HG03097 (cell line): ENCODE measurements around the gene RPUSD1.
A peak's percentile ranks its signal among the peaks of the same experiment; 100 is the strongest.
"Not testable (repeated sequence)": the region's sequence is repeated elsewhere in the genome, so short reads cannot be mapped to it uniquely, and the experiment has no call there.

Source experiments
- ATAC-seq: cut with Tn5 transposase; IDR thresholded peaks from one replicate; pipeline ENCODE4 v1.9.1; 2021; ENCODE audit not compliant: unreplicated experiment, low FRiP score

The RPUSD1 gene

GRCh38 chr16:751152-752006 is 36.8 kb downstream of the RPUSD1 start:
- ATAC-seq = no peak

DNA sequence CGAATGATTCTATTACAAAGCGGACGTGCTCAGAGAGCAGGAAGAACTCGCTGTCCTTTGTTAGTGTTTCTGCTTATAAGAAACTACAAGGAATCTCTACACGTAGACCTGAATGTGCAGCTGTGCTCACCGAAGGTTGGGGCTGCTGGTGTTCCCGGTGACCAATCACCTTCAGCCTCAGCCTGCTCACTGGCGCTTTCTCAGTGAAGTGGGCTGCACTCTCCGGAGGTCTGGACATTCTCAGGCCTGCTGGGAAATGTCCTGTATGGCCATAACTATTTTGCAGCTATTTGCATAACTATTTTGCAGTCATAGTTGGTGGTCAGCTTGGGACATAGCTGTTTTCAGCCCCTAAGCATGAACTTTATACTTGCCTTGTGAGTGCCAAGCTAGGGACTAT is 37.7 kb downstream of the RPUSD1 start:
- no peak for ATAC-seq

- no peak for ATAC-seq
Observed at GRCh38 chr16:749010-749409, 39.2 kb downstream of the RPUSD1 start.

DNA sequence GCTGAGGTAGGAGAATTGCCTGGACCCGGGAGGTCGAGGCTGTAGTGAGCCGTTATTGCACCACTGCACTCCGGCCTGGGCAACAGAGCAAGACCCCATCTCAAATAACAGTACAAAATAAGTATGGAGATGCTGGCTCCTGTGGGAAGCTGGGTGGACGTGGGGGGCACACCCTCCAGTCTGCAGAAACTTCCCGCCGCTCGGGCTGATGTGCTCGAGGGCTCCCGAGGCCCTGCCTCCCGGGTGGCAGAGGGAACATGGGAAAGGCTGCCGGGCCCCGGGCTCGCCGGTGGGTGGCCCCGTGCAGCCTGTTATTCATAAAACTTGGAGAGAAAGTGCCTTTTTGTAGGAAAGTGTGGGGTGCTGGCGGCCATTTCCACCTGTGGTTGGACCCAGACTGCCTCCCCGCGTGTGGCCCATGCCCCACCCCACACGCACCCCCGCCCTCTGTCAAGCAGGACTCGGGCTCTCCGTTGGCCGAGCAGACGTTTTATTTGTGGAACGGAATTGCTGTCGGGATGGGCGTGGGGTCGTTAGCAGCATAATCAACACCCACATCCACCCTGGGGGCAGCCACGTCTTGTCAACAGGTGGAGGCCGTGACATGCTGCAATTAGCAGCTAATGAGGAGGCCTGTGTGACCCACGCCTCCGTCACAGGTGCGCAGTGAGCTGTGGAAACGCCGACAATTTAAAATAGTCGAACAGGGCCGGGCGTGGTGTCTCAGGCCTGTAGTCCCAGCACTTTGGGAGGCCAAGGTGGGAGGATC is 40.0 kb downstream of the RPUSD1 start:
- no peak for ATAC-seq

DNA sequence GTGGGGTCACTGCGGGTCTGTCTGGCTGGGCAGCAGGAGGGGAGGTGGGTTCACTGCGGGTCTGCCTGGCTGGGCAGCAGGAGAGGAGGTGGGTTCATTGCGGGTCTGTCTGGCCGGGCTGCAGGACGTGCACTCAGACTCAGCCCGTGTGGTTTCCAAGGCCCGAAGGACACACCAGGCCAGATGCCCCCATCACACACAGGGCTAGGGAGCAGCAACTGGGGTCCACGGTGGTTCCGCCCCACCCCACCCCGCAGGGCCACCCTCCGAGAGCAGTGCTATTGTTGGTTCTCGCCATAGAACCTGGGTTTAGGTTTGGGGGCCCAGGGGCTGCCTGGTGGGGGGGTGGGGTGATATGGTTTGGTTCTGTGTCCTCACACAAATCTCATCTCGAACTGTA is 41.5 kb downstream of the RPUSD1 start:
- no peak for ATAC-seq

DNA sequence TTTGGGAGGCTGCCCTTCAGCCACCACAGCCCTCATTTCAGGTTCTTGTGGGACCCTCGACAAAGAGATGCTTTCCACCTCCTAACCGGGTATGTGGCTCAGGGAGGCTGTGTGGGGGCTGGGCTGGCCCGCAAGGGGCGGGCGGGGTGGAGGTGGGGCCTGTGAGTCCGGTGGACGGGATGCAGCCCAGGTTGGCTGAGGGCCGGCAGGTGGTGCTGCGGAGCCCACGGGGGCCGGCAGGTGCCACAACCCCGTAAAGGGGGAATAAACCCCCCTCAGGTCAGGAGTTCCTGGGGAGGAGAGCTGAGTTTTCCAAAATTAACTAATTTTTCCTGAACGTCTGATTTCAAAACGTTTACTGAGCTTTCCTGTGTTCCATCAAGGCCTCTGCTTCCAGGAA is 42.4 kb downstream of the RPUSD1 start:
- ATAC-seq = no peak

GRCh38 chr16:743794-744500 is 44.2 kb downstream of the RPUSD1 start:
- ATAC-seq = no peak

- not testable (repeated sequence) for ATAC-seq
Observed at GRCh38 chr16:742894-743293, 45.3 kb downstream of the RPUSD1 start.

GRCh38 chr16:741986-742629 is 46.1 kb downstream of the RPUSD1 start:
- ATAC-seq = no peak

GRCh38 chr16:740764-741505 is 47.2 kb downstream of the RPUSD1 start, which contains the start of gene CIAO3:
Gene CIAO3 (minus strand): TSS chr16:740997. CDS start chr16:740985, 12 bp downstream.
- peak; percentile 80 for ATAC-seq

GRCh38 chr16:740459-740763 is 47.8 kb downstream of the RPUSD1 start:
- peak; percentile 15 for ATAC-seq

DNA sequence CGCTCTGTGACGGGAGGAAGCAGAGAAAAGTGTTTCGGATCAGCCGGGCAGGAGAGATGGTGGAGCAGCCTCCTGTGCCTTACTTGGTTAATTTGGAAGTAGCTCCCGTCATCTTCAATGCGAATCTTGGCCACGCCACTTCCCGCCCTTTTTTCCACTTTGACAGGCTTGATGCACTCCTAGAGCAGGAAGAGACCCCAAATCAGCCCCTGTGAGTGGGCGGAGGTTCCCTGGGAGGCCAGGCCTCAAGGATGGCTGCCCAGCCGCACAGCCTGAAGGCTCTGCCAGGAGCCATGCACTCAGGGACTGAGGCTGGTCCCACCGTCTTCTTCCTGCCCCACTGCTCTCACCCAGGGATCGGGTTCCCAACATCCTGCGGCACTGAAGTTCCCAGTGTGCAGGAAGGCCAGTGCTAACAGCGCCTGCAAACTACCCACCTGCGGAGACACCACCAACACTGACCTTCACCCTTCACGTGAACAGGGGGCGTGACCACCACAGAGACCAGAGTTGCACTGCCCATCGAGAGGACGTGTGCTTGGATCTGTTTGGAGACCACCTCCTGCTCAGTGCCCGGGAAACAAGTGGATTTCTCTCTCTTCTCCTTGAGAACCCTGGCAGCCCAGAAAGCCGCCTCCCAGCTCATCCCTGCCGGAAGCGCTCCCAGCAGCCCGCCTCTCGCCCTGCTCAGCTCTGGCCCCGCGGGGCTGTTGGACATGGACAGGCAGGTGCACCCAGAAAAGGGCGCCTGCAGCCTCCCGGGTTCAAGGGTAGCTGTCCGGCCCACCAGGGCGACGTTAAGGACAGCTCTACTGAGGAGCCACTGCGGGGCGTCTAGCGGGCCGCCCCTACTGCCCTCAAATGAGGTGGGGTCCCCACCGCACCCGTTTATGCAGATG is 48.4 kb downstream of the RPUSD1 start:
- no peak for ATAC-seq

DNA sequence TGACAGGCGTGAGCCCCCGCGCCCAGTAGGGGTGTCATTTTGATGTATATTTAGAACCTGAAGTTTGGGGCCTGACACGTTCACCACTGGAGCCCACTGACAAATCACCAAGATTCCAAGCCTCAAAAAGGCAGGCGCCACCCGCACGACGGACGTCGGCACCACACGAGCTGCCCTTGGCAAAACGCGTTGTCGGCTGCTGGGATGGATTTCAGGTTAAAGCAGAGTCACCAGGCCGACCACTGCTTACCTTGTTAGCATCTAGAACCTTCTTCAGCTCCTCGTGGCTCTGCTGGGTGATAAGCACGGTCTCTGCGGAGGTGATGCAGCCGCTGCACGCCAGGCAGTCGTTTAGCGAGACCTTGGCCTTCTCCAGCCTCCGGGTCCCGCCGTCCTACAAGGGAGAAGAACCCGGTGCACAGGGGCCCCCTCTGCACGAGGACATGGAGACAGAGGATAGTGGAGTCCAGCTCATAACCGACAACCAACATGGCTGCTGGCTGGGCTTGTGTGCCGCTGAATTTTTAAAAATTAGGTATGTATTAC is 51.2 kb downstream of the RPUSD1 start:
- ATAC-seq = no peak

- no peak for ATAC-seq
Observed at GRCh38 chr16:735982-736453, 52.2 kb downstream of the RPUSD1 start.

GRCh38 chr16:734981-735881 is 53.0 kb downstream of the RPUSD1 start:
- no peak for ATAC-seq
